MM.1S (cell line): ENCODE data around the gene SBSN.

Experiments used
- CTCF ChIP-seq: fragments of 300-600 bp; sonication (generic); IDR thresholded peaks from 2 replicates; pipeline ENCODE4 v1.5.1; 2016; ENCODE audit warnings: antibody characterized with exemption, low read length, mixed read lengths
- EZH2phosphoT487 ChIP-seq: fragments of 300-600 bp; sonication (generic); IDR thresholded peaks from 2 replicates; pipeline ENCODE4 v1.6.1; 2018; ENCODE audit warnings: antibody characterized with exemption, low read length

GRCh38 chr19:35543280-35544109, 15.4 kb upstream of the SBSN start:
- TF ChIP-seq CTCF: no peak
- no peak for TF ChIP-seq EZH2phosphoT487
